Measurements from ENCODE around the gene SLC19A3. TPM values are rescaled to one million over a fixed set of nuclear protein-coding genes. Genes with fewer than 3 reads are reported as not detected.
A peak's percentile ranks its signal among the peaks of the same experiment; 100 is the strongest.
"Not testable (repeated sequence)": the region's sequence is repeated elsewhere in the genome, so short reads cannot be mapped to it uniquely, and the experiment has no call there.

The SLC19A3 gene
- total and polyA plus RNA-seq, 2 experiments from 2014 or later, result 0.65 to 0.71 TPM

DNA sequence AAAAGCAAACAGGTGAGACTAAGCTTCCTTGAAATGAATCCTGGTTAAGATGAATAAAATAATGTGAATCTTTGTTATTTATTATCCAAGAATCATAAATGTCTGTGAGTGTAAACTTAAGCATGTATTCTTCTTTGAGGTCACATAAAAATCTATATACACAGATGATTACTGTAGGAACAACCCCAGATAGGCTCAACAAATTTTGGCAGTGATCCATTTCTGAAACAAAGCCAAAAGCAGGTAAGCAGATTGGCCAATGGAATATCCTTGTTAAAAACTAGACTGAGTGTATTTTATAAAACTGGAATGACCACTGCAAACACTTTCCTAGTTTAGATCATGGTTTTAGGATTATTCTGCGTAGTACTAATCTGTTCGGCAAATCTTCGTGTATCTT is 39.9 kb downstream of the SLC19A3 start:
- no peak for DNase-seq
- Histone ChIP-seq H3K27ac (no peak overlapping the region), H2AFZ (no peak overlapping the region), H3K27me3 (replicated peaks; ENCODE audit: insufficient read depth) (no peaks in the 10 kb centered on the region), H3F3A (ENCODE audit: insufficient read depth) (no peaks in the 10 kb centered on the region), H3K9me2 (ENCODE audit: insufficient read depth) (no peaks in the 10 kb centered on the region), H3K4me1 (ENCODE audit: insufficient read depth) (no peaks in the 10 kb centered on the region), H3K9ac (no peak overlapping the region), H3K4me2 (ENCODE audit: unreplicated experiment) (no peak overlapping the region), H4K20me1 (ENCODE audit: insufficient read depth) (no peaks in the 10 kb centered on the region), H3K9me3 (ENCODE audit: low read depth) (no peaks in the 10 kb centered on the region), H3K36me3 (ENCODE audit: low read depth) (no peaks in the 10 kb centered on the region), H3K79me2 (ENCODE audit: insufficient read depth) (no peaks in the 10 kb centered on the region), H3K4me3 (no peak overlapping the region)
- 90 to 94% methylated on average over 3 of the region's 3 CpGs for WGBS, 2 experiments (ENCODE audit: low coverage in 1 of 2, low lambda C conversion rate in 2 of 2, missing lambda C conversion rate in 2 of 2)
- in situ Hi-C loops (cut with MboI), result no loop called here
- TF ChIP-seq EZH2phosphoT487 (IDR thresholded peaks at IDR 0.05; ENCODE audit: insufficient read depth, low read depth) (no peak), EZH2 (IDR thresholded peaks at IDR 0.05; ENCODE audit: insufficient read depth, poor library complexity, severe bottlenecking) (no peak)

DNA sequence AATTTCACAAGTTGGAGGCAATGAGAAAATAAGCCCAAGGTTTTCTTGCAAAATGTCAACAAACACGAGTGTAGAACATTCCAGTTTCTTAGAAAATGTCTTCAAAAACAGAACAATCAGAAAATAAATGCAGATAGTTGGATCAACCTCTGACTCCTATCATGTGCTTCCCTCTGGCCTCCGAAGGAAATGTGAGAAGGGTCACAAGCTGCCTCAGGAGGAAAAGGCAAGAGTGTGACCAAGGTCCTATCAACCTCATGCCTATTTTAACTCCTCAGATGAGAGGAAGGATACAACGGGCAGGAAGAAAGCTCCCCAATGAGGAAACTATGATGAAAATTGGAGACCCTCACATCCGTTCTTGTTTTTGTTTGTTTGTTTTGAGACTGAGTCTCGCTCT is 43.3 kb downstream of the SLC19A3 start:
- H3K27ac ChIP-seq, result no peak overlapping the region
- TF ChIP-seq EZH2 (IDR thresholded peaks at IDR 0.05; ENCODE audit: insufficient read depth, poor library complexity, severe bottlenecking) (no peak), EZH2phosphoT487 (IDR thresholded peaks at IDR 0.05; ENCODE audit: insufficient read depth, low read depth) (no peak)
- H3K9me2 ChIP-seq (ENCODE audit: insufficient read depth), result no peaks in the 10 kb centered on the region
- no peak for DNase-seq
- H3K4me2 ChIP-seq (ENCODE audit: unreplicated experiment), result no peak overlapping the region
- 40 to 56% methylated on average over 5 of the region's 5 CpGs for WGBS, 2 experiments (ENCODE audit: low coverage in 1 of 2, low lambda C conversion rate in 2 of 2, missing lambda C conversion rate in 2 of 2)
- no peaks in the 10 kb centered on the region for H3F3A ChIP-seq (ENCODE audit: insufficient read depth)
- H2AFZ ChIP-seq, result no peak overlapping the region
- no peaks in the 10 kb centered on the region for H3K36me3 ChIP-seq (ENCODE audit: low read depth)
- H3K4me3 ChIP-seq, result no peak overlapping the region
- H3K79me2 ChIP-seq (ENCODE audit: insufficient read depth), result no peaks in the 10 kb centered on the region
- in situ Hi-C loops (cut with MboI), result no loop called here
- no peaks in the 10 kb centered on the region for H4K20me1 ChIP-seq (ENCODE audit: insufficient read depth)
- no peak overlapping the region for H3K9ac ChIP-seq
- no peaks in the 10 kb centered on the region for H3K27me3 ChIP-seq (replicated peaks; ENCODE audit: insufficient read depth)
- H3K4me1 ChIP-seq (ENCODE audit: insufficient read depth), result no peaks in the 10 kb centered on the region
- no peaks in the 10 kb centered on the region for H3K9me3 ChIP-seq (ENCODE audit: low read depth)

- not testable (repeated sequence) for DNase-seq
Observed at GRCh38 chr2:227673620-227674019, 44.2 kb downstream of the SLC19A3 start.

DNA sequence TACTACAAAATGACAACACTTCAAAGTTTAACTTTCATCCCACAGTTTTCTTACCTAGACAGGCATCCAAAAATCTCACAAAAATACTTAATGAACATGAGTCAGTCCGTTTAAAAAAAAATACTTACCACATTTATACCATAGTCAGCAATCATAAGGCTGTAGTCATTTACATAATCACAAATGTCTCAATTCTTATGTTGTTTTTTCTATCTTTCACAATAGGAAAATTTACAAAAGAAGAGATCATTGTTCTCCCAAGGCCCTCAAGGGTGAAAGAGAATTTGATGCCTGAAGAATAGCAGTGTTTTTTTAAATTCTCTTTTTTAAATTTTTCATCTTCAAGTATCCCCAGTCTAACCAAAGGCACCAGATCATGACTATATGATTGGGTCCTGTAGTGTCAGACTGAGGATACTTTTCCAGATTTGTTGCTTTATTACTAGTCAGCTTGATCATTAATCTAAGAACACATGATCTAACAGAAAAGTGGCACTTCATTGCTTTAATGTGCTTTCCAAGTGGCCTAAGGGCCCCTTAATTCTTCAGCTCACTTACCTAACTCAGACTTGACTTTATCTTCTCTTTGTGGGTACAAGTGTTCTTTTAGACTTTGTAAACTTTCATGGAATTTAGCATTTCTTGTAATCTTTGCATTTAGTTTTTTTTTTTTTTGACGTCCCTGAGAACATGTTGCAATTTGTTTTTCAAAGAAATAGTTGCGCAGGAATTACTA is 46.5 kb downstream of the SLC19A3 start:
- WGBS, 2 experiments (ENCODE audit: low coverage in 1 of 2, low lambda C conversion rate in 2 of 2, missing lambda C conversion rate in 2 of 2), result 64 to 67% methylated on average over 3 of the region's 3 CpGs

More at GRCh38 chr2:227673620-227674019, 44.2 kb downstream of the SLC19A3 start:
- H2AFZ ChIP-seq; H3K4me1 ChIP-seq (ENCODE audit: insufficient read depth); H3K36me3 ChIP-seq (ENCODE audit: low read depth); H3K9me2 ChIP-seq (ENCODE audit: insufficient read depth); H4K20me1 ChIP-seq (ENCODE audit: insufficient read depth); in situ Hi-C loops (cut with MboI); H3F3A ChIP-seq (ENCODE audit: insufficient read depth); H3K27ac ChIP-seq; H3K4me3 ChIP-seq; H3K9me3 ChIP-seq (ENCODE audit: low read depth); H3K4me2 ChIP-seq (ENCODE audit: unreplicated experiment); H3K79me2 ChIP-seq (ENCODE audit: insufficient read depth); H3K9ac ChIP-seq; H3K27me3 ChIP-seq (replicated peaks; ENCODE audit: insufficient read depth): not testable (repeated sequence)
- 49 to 67% methylated on average over 5 of the region's 5 CpGs for WGBS, 2 experiments (ENCODE audit: low coverage in 1 of 2, low lambda C conversion rate in 2 of 2, missing lambda C conversion rate in 2 of 2)

GRCh38 chr2:227666631-227667170 is 51.1 kb downstream of the SLC19A3 start, which contains the start of gene SCYGR5:
Gene SCYGR5, plus strand, starts transcription at chr2:227666804. Its CDS starts 0 bp downstream, at chr2:227666804.
- H3K27ac ChIP-seq; DNase-seq; H3F3A ChIP-seq (ENCODE audit: insufficient read depth); H3K4me1 ChIP-seq (ENCODE audit: insufficient read depth); H3K9me2 ChIP-seq (ENCODE audit: insufficient read depth); H2AFZ ChIP-seq; H3K27me3 ChIP-seq (replicated peaks; ENCODE audit: insufficient read depth); H3K36me3 ChIP-seq (ENCODE audit: low read depth); H3K9me3 ChIP-seq (ENCODE audit: low read depth); H4K20me1 ChIP-seq (ENCODE audit: insufficient read depth); H3K4me3 ChIP-seq; H3K4me2 ChIP-seq (ENCODE audit: unreplicated experiment); H3K79me2 ChIP-seq (ENCODE audit: insufficient read depth); H3K9ac ChIP-seq: not testable (repeated sequence)
- in situ Hi-C loops (cut with MboI), result loop anchor here (10.0 kb wide), 1 partner anchor 88 kb away; no protein-coding TSS in a partner anchor
- WGBS, 2 experiments (ENCODE audit: low coverage in 1 of 2, low lambda C conversion rate in 2 of 2, missing lambda C conversion rate in 2 of 2), result 85 to 88% methylated on average over 12 to 13 of the region's 13 CpGs

More for the DNA sequence above, 46.5 kb downstream of the SLC19A3 start:
- DNase-seq, result peak; percentile 9
- in situ Hi-C loops (cut with MboI), result no loop called here
- no peak overlapping the region for H2AFZ ChIP-seq
- no peaks in the 10 kb centered on the region for H3F3A ChIP-seq (ENCODE audit: insufficient read depth)
- H3K4me1 ChIP-seq (ENCODE audit: insufficient read depth), result no peaks in the 10 kb centered on the region
- no peaks in the 10 kb centered on the region for H3K27me3 ChIP-seq (replicated peaks; ENCODE audit: insufficient read depth)
- H3K79me2 ChIP-seq (ENCODE audit: insufficient read depth), result no peaks in the 10 kb centered on the region
- no peaks in the 10 kb centered on the region for H4K20me1 ChIP-seq (ENCODE audit: insufficient read depth)
- H3K9ac ChIP-seq, result no peak overlapping the region
- H3K27ac ChIP-seq, result no peak overlapping the region
- no peak overlapping the region for H3K4me3 ChIP-seq
- no peaks in the 10 kb centered on the region for H3K36me3 ChIP-seq (ENCODE audit: low read depth)
- no peak overlapping the region for H3K4me2 ChIP-seq (ENCODE audit: unreplicated experiment)
- TF ChIP-seq EZH2phosphoT487 (IDR thresholded peaks at IDR 0.05; ENCODE audit: insufficient read depth, low read depth) (no peak), EZH2 (IDR thresholded peaks at IDR 0.05; ENCODE audit: insufficient read depth, poor library complexity, severe bottlenecking) (no peak)
- H3K9me2 ChIP-seq (ENCODE audit: insufficient read depth), result no peaks in the 10 kb centered on the region
- no peaks in the 10 kb centered on the region for H3K9me3 ChIP-seq (ENCODE audit: low read depth)
